ENCODE measurements around the gene DCANP1. TPM values are rescaled to one million over a fixed set of nuclear protein-coding genes. Genes with fewer than 3 reads are reported as not detected.

Gene DCANP1
- polyA plus RNA-seq, 1 donor (not counting 4 experiments of a cell fraction or from before 2014, with no cell fraction given): not detected

DNA sequence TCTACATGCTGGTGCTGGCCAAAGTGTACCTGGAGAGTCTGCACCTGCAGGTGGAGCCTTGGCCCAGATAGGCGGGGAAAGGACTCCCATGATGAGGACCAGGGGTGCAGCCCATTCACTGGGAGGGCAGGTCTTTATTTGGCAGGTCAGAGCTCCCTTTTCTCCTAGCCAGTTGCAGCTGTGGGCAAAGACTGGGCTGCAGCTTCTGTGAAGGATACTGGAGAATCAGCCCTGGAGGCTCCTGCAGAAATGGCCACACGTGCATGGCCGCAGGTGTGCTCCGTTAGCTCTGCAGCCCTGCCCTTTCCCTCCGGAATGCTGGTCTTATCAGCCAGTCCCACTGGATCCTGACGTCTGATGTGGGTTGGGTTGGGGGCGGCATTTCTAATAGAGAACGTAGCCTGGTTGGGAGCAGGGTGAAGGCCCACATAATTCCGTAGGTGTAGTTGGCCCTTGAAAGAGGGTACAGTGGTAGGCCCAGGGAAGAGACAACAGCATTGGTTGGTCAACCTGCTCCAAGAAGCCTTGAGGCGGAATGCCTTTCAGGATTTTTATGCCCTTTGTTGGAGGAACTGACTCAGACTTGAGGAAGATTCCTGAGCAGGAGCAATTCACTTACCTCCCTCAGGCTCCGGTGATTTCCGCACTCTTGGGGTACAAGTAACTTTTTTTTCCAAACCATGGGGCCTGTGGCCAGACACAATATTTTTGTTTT is 27.0 kb upstream of the DCANP1 start:
- no peak overlapping the region for H3K4me2 ChIP-seq (ENCODE audit: control insufficient read depth, extremely low read depth, insufficient read depth, low read depth, low read length)
- dilution Hi-C loops (cut with MboI; ENCODE audit: extremely low pct_ligation_motif_present, low sequenced_read_pairs): loop anchor here (25.0 kb wide), 1 partner anchor 363 kb away; the partner anchor contains the start of gene SLC25A48
- no peaks in the 10 kb centered on the region for H3K9me3 ChIP-seq (ENCODE audit: control insufficient read depth, low read depth, low read length)
- H3K9me1 ChIP-seq (ENCODE audit: control insufficient read depth, extremely low read depth, insufficient read depth, low read length): no peaks in the 10 kb centered on the region
- no peaks in the 10 kb centered on the region for H3K27me3 ChIP-seq (ENCODE audit: control insufficient read depth, extremely low read depth, insufficient read depth, low read length)
- H3K4me1 ChIP-seq (ENCODE audit: control insufficient read depth, extremely low read depth, insufficient read depth, low read length): peaks cover 12% of the 10 kb centered on the region
- no peaks in the 10 kb centered on the region for H3K79me2 ChIP-seq (ENCODE audit: control insufficient read depth, insufficient read depth, low read length)
- H3K9ac ChIP-seq (ENCODE audit: control insufficient read depth, extremely low read depth, insufficient read depth, low read length): no peak overlapping the region
- no peak overlapping the region for H2AFZ ChIP-seq (ENCODE audit: control insufficient read depth, low read length)
- DNase-seq (ENCODE audit: low read depth, low spot score) (peak; percentile 42), FAIRE-seq (peak; percentile 87)
- no peaks in the 10 kb centered on the region for H3K36me3 ChIP-seq (ENCODE audit: control insufficient read depth in 2 of 2, extremely low read depth in 1 of 2, insufficient read depth in 2 of 2, low read length in 2 of 2)
- no peak for TF ChIP-seq EZH2 (IDR thresholded peaks at IDR 0.05; ENCODE audit: low read length)
- TF ChIP-seq, protein P1, sequence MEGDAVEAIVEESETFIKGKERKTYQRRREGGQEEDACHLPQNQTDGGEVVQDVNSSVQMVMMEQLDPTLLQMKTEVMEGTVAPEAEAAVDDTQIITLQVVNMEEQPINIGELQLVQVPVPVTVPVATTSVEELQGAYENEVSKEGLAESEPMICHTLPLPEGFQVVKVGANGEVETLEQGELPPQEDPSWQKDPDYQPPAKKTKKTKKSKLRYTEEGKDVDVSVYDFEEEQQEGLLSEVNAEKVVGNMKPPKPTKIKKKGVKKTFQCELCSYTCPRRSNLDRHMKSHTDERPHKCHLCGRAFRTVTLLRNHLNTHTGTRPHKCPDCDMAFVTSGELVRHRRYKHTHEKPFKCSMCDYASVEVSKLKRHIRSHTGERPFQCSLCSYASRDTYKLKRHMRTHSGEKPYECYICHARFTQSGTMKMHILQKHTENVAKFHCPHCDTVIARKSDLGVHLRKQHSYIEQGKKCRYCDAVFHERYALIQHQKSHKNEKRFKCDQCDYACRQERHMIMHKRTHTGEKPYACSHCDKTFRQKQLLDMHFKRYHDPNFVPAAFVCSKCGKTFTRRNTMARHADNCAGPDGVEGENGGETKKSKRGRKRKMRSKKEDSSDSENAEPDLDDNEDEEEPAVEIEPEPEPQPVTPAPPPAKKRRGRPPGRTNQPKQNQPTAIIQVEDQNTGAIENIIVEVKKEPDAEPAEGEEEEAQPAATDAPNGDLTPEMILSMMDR (optimal IDR thresholded peaks at IDR 0.05 in 1 of 3, IDR thresholded peaks at IDR 0.05 in 1 of 3, conservative IDR thresholded peaks at IDR 0.05 in 1 of 3; ENCODE audit: extremely low read depth in 1 of 3, insufficient read depth in 2 of 3, low read length in 3 of 3): no peak
- no peaks in the 10 kb centered on the region for H4K20me1 ChIP-seq (ENCODE audit: control insufficient read depth, extremely low read depth, insufficient read depth, low read length)
- no peak overlapping the region for H3K4me3 ChIP-seq (ENCODE audit: control insufficient read depth in 2 of 3, extremely low read depth in 1 of 3, insufficient read depth in 2 of 3, low read depth in 1 of 3, low read length in 3 of 3)
- H3K27ac ChIP-seq (ENCODE audit: control insufficient read depth, insufficient read depth, low read length): no peak overlapping the region

DNA sequence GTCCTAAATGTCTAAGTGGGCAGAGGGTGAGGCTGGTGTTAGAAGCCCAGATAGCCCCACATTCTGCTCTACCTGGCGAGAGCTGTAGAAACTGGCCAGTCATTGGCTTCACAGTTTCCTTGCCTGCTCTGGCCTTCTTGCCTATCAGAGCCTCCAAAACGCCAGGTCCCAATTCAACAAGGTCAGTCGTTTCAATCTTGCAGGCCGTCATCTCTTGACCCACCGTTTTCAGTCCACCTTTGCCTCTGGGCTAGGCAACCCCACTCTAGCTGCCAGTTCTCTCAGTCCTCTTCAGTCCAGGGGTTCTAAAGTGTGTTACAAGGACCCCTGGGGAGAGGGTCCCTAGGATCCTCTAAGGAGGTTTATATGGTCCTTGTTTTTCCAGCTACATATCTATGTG is 25.0 kb upstream of the DCANP1 start:
- FAIRE-seq: no peak
- no peaks in the 10 kb centered on the region for H3K27me3 ChIP-seq (ENCODE audit: control insufficient read depth, extremely low read depth, insufficient read depth, low read length)

More for the DNA sequence above, 25.0 kb upstream of the DCANP1 start:
- peaks cover 12% of the 10 kb centered on the region for H3K4me1 ChIP-seq (ENCODE audit: control insufficient read depth, extremely low read depth, insufficient read depth, low read length)
- H3K27ac ChIP-seq (ENCODE audit: control insufficient read depth, insufficient read depth, low read length): no peak overlapping the region
- H3K9me3 ChIP-seq (ENCODE audit: control insufficient read depth, low read depth, low read length): no peaks in the 10 kb centered on the region
- DNase-seq (ENCODE audit: low read depth, low spot score): no peak
- H3K4me2 ChIP-seq (ENCODE audit: control insufficient read depth, extremely low read depth, insufficient read depth, low read depth, low read length): no peak overlapping the region
- TF ChIP-seq, protein P1 (optimal IDR thresholded peaks at IDR 0.05 in 1 of 3, IDR thresholded peaks at IDR 0.05 in 1 of 3, conservative IDR thresholded peaks at IDR 0.05 in 1 of 3; ENCODE audit: extremely low read depth in 1 of 3, insufficient read depth in 2 of 3, low read length in 3 of 3): no peak
- no peak for TF ChIP-seq EZH2 (IDR thresholded peaks at IDR 0.05; ENCODE audit: low read length)
- H2AFZ ChIP-seq (ENCODE audit: control insufficient read depth, low read length): no peak overlapping the region
- H3K79me2 ChIP-seq (ENCODE audit: control insufficient read depth, insufficient read depth, low read length): no peaks in the 10 kb centered on the region
- no peaks in the 10 kb centered on the region for H4K20me1 ChIP-seq (ENCODE audit: control insufficient read depth, extremely low read depth, insufficient read depth, low read length)
- no peak overlapping the region for H3K9ac ChIP-seq (ENCODE audit: control insufficient read depth, extremely low read depth, insufficient read depth, low read length)
- dilution Hi-C loops (cut with MboI; ENCODE audit: extremely low pct_ligation_motif_present, low sequenced_read_pairs): loop anchor here (25.0 kb wide), 1 partner anchor 365 kb away; the partner anchor contains the start of gene SLC25A48
- no peak overlapping the region for H3K4me3 ChIP-seq (ENCODE audit: control insufficient read depth in 2 of 3, extremely low read depth in 1 of 3, insufficient read depth in 2 of 3, low read depth in 1 of 3, low read length in 3 of 3)
- no peaks in the 10 kb centered on the region for H3K9me1 ChIP-seq (ENCODE audit: control insufficient read depth, extremely low read depth, insufficient read depth, low read length)
- no peaks in the 10 kb centered on the region for H3K36me3 ChIP-seq (ENCODE audit: control insufficient read depth in 2 of 2, extremely low read depth in 1 of 2, insufficient read depth in 2 of 2, low read length in 2 of 2)

Measured in keratinocyte (primary cell).